ENCODE results near the gene OR13C2. TPM values are rescaled to one million over a fixed set of nuclear protein-coding genes. Genes with fewer than 3 reads are reported as not detected.

OR13C2 gene
- total and polyA plus RNA-seq, 2 experiments from 2014 or later, result not detected

DNA sequence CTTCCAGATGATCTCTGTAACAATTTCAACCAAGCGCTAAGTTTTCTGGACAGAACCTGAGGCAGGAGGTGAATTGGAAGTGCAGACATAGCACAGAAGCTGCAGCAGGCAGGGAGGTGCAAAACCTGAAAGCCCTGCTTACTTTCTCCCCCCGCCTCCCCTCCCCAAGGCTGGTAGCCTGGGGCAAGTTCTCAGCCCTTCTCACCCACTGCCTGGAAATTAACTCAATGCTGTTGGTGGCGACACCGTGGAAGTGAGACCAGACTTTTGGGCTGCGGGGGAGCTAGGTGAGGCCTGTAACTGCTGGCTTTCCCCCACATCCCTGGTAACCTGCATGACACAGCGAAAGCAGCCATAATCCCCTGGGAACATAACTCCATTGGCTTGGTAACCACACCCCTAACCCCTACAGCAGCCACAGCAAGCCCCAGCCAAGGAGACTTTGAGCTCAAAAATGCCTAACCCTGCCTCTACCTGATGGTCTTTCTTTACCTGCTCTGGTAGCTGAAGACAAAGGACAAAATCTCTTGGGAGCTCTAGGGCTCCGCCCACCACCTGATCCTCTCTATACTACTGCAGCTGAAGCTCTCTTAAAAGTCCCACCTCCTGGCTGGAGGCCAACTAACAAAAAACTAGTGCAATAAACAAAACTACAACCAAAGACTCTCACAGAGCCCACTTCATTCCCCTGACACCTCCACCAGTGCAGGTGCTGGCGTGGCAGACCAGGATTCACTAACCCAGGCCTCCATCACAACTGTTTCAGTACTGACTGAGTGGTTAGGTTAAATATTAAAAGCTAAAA, 48.4 kb downstream of the OR13C2 start:
- WGBS, 2 experiments (ENCODE audit: low coverage in 1 of 2, low lambda C conversion rate in 2 of 2, missing lambda C conversion rate in 2 of 2), result 57 to 65% methylated on average over 7 to 8 of the region's 8 CpGs
- DNase-seq, result no peak

GRCh38 chr9:104555521-104555920, 49.9 kb downstream of the OR13C2 start:
- no peak for TF ChIP-seq EZH2 (IDR thresholded peaks at IDR 0.05; ENCODE audit: insufficient read depth, poor library complexity, severe bottlenecking)
- TF ChIP-seq EZH2phosphoT487 (IDR thresholded peaks at IDR 0.05; ENCODE audit: insufficient read depth, low read depth), result no peak
- H3K27ac ChIP-seq, result no peak overlapping the region
- H4K20me1 ChIP-seq (ENCODE audit: insufficient read depth), result no peaks in the 10 kb centered on the region
- no peak overlapping the region for H3K9ac ChIP-seq
- no peaks in the 10 kb centered on the region for H3K79me2 ChIP-seq (ENCODE audit: insufficient read depth)
- no peaks in the 10 kb centered on the region for H3K27me3 ChIP-seq (replicated peaks; ENCODE audit: insufficient read depth)
- H3K9me2 ChIP-seq (ENCODE audit: insufficient read depth), result no peaks in the 10 kb centered on the region
- H3K36me3 ChIP-seq (ENCODE audit: low read depth), result no peaks in the 10 kb centered on the region
- no peaks in the 10 kb centered on the region for H3K9me3 ChIP-seq (ENCODE audit: low read depth)
- H3F3A ChIP-seq (ENCODE audit: insufficient read depth), result no peaks in the 10 kb centered on the region
- in situ Hi-C loops (cut with MboI), result no loop called here
- DNase-seq, result no peak
- H2AFZ ChIP-seq, result no peak overlapping the region
- H3K4me3 ChIP-seq, result no peak overlapping the region
- H3K4me1 ChIP-seq (ENCODE audit: insufficient read depth), result no peaks in the 10 kb centered on the region
- H3K4me2 ChIP-seq (ENCODE audit: unreplicated experiment), result no peak overlapping the region
- WGBS, 2 experiments (ENCODE audit: low coverage in 1 of 2, low lambda C conversion rate in 2 of 2, missing lambda C conversion rate in 2 of 2), result 54 to 63% methylated on average over 1 of the region's 1 CpG

More for the DNA sequence above, 48.4 kb downstream of the OR13C2 start:
- Histone ChIP-seq H2AFZ (no peak overlapping the region), H3K9me2 (ENCODE audit: insufficient read depth) (no peaks in the 10 kb centered on the region), H3F3A (ENCODE audit: insufficient read depth) (no peaks in the 10 kb centered on the region), H3K79me2 (ENCODE audit: insufficient read depth) (no peaks in the 10 kb centered on the region), H4K20me1 (ENCODE audit: insufficient read depth) (no peaks in the 10 kb centered on the region), H3K27ac (no peak overlapping the region), H3K4me2 (ENCODE audit: unreplicated experiment) (no peak overlapping the region), H3K4me1 (ENCODE audit: insufficient read depth) (no peaks in the 10 kb centered on the region), H3K4me3 (no peak overlapping the region), H3K27me3 (replicated peaks; ENCODE audit: insufficient read depth) (no peaks in the 10 kb centered on the region), H3K9ac (no peak overlapping the region), H3K36me3 (ENCODE audit: low read depth) (no peaks in the 10 kb centered on the region), H3K9me3 (ENCODE audit: low read depth) (no peaks in the 10 kb centered on the region)
- in situ Hi-C loops (cut with MboI), result no loop called here
- TF ChIP-seq EZH2 (IDR thresholded peaks at IDR 0.05; ENCODE audit: insufficient read depth, poor library complexity, severe bottlenecking) (no peak), EZH2phosphoT487 (IDR thresholded peaks at IDR 0.05; ENCODE audit: insufficient read depth, low read depth) (no peak)

Other genes starting within 250 kb of the OR13C2 start
- not detected in 2 replicates for gene OR13F1, start 101.4 kb downstream of the OR13C2 start, total RNA-seq (2014; rRNA removed; shearing (Covaris generic))
- not detected in 2 replicates for gene OR13F1, start 101.4 kb downstream of the OR13C2 start, polyA plus RNA-seq (2016; fragmentation: Nextera tagmentation; extraction: Ambion mirVana)
- gene OR13C4, start 78.4 kb downstream of the OR13C2 start, total RNA-seq (2014; rRNA removed; shearing (Covaris generic)), result not detected in 2 replicates
- not detected in 2 replicates for gene OR13C4, start 78.4 kb downstream of the OR13C2 start, polyA plus RNA-seq (2016; fragmentation: Nextera tagmentation; extraction: Ambion mirVana)
- not detected in 2 replicates for gene OR13C3, start 68.8 kb downstream of the OR13C2 start, total RNA-seq (2014; rRNA removed; shearing (Covaris generic))
- gene OR13C3, start 68.8 kb downstream of the OR13C2 start, polyA plus RNA-seq (2016; fragmentation: Nextera tagmentation; extraction: Ambion mirVana), result not detected in 2 replicates
- gene OR13C8, start 36.5 kb downstream of the OR13C2 start, total RNA-seq (2014; rRNA removed; shearing (Covaris generic)), result not detected in 2 replicates
- gene OR13C8, start 36.5 kb downstream of the OR13C2 start, polyA plus RNA-seq (2016; fragmentation: Nextera tagmentation; extraction: Ambion mirVana), result not detected in 2 replicates
- not detected in 2 replicates for gene OR13C5, start 6.2 kb downstream of the OR13C2 start, total RNA-seq (2014; rRNA removed; shearing (Covaris generic))
- not detected in 2 replicates for gene OR13C5, start 6.2 kb downstream of the OR13C2 start, polyA plus RNA-seq (2016; fragmentation: Nextera tagmentation; extraction: Ambion mirVana)
- not detected in 2 replicates for gene OR13C9, start 12.6 kb upstream of the OR13C2 start, total RNA-seq (2014; rRNA removed; shearing (Covaris generic))
- gene OR13C9, start 12.6 kb upstream of the OR13C2 start, polyA plus RNA-seq (2016; fragmentation: Nextera tagmentation; extraction: Ambion mirVana), result not detected in 2 replicates
- not detected in 2 replicates for gene OR13D1, start 88.9 kb upstream of the OR13C2 start, total RNA-seq (2014; rRNA removed; shearing (Covaris generic))
- gene OR13D1, start 88.9 kb upstream of the OR13C2 start, polyA plus RNA-seq (2016; fragmentation: Nextera tagmentation; extraction: Ambion mirVana), result not detected in 2 replicates
- gene NIPSNAP3A, start 142.1 kb upstream of the OR13C2 start, total RNA-seq (2014; rRNA removed; shearing (Covaris generic)), result 52.6 and 55.3 TPM in 2 replicates
- 64.2 and 66.2 TPM in 2 replicates for gene NIPSNAP3A, start 142.1 kb upstream of the OR13C2 start, polyA plus RNA-seq (2016; fragmentation: Nextera tagmentation; extraction: Ambion mirVana)
- gene NIPSNAP3B, start 158.5 kb upstream of the OR13C2 start, total RNA-seq (2014; rRNA removed; shearing (Covaris generic)), result 0.54 and 5.9 TPM in 2 replicates
- gene NIPSNAP3B, start 158.5 kb upstream of the OR13C2 start, polyA plus RNA-seq (2016; fragmentation: Nextera tagmentation; extraction: Ambion mirVana), result 1.6 and 2.1 TPM in 2 replicates